GM19455 (cell line): ENCODE measurements around the gene YPEL3.
"Not testable (repeated sequence)": the region's sequence is repeated elsewhere in the genome, so short reads cannot be mapped to it uniquely, and the experiment has no call there.

Experiments
- ATAC-seq: cut with Tn5 transposase; IDR thresholded peaks from one replicate; pipeline ENCODE4 v1.9.1; 2021; ENCODE audit not compliant: unreplicated experiment

The YPEL3 gene, protein sequence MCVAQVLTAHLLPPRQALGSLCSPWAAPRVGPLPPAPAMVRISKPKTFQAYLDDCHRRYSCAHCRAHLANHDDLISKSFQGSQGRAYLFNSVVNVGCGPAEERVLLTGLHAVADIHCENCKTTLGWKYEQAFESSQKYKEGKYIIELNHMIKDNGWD

DNA sequence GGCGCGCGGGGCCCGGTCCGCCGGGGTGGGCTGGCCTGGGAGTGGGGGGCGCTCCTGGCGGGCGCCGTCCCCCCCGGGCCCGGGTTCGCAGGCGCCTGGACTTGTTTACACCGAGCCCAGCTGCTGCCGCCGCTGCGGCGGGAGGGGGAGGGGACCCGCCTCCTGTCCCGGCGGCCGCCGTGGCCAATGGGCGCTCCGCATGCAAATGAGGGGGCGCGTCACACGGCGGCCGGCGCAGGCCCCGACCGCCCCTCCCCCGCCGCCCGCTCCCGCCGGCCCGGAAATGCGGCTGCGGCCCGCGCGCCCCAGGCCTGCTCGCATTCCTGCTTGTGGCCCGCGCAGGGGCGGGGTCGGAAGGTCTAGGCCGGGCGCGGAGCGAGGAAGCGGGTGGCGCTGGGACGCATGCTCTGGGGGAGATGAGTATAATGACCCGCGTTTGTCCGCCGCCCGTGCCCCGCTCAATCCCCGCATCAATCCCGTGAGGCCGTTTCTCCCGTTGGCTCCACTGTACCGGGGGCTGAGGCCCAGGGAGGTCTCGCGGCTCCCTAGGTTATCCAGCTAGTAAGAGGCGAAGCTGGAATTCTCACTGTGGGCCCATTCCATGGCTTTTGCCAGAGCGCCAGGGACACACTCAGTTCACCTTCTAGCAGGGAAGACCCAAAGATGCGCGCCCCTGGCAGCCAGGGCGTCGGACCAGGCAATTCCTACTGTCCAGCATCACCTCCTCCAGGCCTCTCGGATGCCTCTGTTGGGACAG lies at the start of gene YPEL3:
Gene YPEL3 (minus strand): TSS at position 109 of the 757 bp plus-strand sequence. CDS start 731 bp downstream, outside the sequence.
- peak; percentile 52 for ATAC-seq

DNA sequence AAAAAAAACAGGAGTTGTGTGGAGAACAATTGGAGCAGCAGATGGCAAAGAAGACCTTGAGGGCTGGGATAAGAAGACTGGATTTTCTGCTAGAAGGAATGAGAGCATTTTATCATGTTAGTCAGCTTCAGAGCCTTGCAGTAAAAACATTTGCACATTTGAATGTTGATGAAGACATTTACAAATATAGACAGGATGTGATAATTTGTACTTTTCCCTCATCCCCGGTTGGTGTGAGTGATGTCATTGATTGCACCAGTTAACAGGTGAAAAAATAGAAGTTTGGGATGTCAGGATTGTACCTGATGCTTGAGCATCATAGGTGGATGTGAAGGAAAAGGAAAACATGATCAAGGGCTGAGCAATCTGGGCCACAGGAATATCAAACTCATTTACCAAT lies 49.6 kb upstream of the YPEL3 start:
- no peak for ATAC-seq

DNA sequence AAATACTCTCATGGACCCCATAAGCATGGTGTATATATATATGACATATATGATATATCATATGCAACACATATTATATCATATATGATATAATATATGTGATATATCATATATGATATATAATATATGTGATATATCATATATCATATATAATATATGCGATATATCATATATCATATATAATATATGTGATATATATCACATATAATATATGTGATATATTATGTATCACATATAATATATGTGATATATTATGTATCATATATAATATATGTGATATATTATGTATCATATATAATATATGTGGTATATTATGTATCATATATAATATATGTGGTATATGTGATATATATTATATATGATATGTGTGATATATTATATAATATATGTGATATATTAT lies 48.9 kb upstream of the YPEL3 start:
- no peak for ATAC-seq

DNA sequence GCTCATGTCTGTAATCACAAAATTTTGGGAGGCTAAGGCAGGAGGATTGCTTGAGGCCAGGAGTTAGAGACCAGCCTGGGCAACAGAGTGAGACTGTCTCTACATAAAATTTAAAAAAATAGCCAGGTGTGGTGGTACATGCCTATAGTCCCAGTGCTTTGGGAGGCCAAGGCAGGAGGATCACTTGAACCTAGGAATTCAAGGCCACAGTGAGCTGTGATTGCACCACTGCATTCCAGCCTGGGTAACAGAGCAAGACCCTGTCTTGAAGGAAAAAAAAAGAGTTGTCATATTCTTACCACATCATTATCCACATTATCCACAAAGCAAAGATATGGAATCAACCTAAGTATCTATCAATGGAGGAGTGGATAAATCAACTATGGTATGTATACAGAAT lies 48.0 kb upstream of the YPEL3 start:
- no peak for ATAC-seq

DNA sequence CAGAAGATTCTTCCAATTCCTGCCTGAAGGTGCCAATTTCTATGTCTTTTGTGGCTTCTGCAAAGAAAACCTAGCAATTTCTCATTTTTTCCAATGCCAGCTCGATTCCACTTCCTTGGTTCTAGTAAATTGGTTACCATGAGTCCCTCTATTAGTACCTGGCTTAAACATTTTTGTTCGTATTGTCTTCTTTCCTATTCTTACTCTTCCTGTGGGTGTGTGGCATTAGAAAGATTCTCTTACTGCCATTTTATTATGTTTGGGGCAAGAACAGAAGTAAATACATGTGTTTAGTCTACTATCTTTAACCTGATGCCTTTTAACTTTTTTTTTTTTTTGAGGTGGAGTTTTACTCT lies 47.3 kb upstream of the YPEL3 start:
- no peak for ATAC-seq

DNA sequence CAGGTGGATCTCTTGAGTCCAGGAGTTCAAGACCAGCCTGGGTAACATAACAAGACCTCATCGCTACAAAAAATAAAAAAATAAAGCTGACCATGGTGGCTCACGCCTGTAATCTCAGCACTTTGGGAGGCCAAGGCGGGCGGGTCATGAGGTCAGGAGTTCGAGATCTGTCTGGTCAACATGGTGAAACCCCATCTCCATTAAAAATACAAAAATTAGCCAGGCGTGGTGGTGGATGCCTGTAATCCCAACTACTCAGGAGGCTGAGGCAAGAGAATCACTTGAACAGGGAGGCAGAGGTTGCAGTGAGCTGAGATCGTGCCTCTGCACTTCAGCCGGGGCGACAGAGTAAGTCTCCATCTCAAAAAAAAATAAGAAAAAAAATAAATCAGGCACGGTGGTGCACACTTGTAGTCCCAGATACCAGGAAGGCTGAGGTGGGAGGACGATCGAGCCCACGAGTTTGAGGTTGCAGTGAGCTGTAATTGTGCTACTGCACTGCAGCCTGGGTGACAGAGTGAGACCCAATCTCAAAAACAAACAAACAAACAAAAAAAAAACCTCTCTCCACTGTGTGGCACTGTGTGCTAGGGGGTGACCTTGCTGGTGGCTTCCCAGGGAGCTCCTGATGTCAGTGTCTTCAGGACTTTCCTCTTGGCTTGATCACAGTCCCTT lies 46.8 kb upstream of the YPEL3 start:
- no peak for ATAC-seq

DNA sequence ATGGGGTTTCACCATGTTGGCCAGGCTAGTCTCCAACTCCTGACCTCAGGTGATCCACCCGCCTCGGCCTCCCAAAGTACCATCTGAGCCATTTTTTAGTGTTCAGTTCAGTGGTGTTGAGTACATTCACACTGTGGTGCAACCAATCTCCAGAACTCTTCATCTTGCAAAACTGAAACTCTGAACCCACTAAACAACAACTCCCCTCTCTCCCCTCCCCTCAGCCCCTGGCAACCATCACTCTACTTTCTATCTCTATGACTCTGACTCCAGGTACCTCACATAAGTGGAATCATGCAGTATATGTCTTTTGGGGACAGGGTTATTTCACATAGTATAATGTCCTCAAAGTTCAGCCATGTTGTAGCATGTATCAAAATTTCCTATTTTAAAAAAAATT lies 45.7 kb upstream of the YPEL3 start:
- ATAC-seq: no peak

DNA sequence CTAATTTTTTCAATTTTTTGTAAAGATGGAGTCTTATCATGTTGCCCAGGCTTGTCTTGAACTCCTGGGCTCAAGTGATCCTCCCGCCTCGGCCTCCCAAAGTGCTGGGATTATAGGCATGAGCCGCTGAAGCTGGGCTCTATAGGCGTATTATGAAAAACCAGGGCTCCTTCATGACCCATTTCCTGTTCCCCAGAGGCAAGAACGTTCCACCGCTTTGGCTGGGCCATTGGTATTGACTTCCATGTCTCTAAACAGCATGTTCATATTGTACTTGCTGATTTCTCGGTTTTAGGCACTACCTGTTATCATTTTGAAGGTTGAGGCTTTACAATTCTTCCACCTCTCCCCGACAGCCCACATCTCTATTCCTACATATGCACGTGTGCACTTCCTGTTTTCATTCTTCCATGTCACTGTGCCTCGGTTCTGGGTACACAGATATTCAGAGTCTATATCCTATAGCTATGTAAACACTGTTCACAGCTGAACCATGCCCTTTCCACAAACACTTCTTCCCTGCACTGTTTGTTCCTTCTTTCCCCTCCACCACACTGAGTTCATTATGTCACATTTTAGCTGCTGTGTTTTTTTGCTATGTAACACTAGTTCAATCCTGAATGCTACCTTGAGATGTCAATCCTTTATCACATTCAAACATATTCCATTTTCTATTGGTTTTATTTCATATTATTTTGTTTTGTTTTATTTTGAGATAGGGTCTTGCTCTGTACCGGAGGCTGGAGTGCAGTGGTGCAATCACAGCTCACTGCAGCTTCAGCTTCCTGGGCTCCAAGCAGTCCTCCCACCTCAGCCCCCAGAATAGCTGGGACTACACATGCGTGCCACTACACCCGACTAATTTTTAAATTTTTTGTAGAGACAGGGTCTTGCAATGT lies 43.8 kb upstream of the YPEL3 start:
- no peak for ATAC-seq

DNA sequence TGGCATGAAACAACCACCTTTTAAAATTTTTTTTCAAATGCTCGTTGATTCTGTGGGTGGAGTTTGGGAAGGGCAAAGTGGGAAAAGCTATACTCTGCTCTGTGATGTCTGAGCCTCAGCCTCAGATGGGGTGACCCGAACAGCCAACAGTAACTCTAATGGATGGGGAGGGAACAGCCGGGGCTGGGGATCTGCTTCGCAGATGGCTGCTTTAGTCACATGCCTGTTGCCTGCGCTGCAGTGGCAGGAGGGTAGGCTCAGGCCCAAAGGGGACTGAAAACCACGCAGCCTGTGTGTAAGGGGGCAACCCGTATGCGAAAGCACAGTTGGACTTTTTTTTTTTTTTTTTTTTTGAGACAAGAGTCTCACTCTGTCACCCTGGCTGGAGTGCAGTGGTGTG lies 41.9 kb upstream of the YPEL3 start:
- no peak for ATAC-seq

DNA sequence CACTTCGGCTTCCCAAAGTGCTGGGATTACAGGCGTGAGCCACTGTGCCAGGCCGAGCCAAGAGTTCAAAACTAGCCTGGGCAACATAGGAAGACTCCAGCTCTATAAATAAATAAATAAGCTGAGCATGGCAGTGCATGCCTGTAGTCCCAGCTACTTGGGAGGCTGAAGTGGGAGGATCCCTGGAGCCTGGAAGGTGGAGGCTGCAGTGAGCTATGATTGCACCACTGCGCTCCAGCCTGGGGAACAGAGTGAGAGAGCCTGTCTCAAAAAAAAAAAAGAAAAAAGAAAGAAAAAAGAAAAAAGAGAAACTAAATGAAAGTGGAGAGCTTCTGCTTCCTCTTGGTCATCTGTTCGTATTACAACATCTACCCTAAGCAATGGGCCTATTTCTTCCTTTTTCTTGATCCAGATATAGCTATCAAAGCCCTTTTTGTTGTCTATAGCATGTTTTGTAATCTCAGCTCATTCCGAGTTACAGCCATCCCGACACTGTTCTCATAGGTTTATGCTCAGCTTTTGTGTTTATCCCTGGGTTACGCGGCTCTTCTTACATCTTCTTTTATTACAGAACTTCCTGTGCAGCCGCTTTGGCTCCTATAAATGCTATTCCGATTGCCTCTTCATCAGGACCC lies 41.1 kb upstream of the YPEL3 start:
- ATAC-seq: no peak

DNA sequence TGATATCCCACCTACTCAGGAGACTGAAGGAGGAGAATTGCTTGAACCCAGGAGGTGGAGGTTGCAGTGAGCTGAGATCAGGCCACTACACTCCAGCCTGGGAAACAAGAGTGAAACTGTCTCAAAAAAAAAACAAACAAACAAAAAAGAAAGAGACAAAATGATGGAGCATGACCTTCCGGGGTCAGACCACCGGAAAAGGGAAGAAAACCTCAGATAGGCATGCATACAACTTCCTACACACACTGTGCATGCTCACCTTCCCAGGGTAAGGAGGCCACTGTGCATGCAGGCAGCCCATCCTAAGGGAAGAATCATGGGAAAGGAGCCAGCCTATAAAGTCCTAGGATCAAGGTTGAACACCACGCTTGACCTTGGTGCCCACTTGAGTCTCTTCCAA lies 36.6 kb upstream of the YPEL3 start:
- no peak for ATAC-seq

DNA sequence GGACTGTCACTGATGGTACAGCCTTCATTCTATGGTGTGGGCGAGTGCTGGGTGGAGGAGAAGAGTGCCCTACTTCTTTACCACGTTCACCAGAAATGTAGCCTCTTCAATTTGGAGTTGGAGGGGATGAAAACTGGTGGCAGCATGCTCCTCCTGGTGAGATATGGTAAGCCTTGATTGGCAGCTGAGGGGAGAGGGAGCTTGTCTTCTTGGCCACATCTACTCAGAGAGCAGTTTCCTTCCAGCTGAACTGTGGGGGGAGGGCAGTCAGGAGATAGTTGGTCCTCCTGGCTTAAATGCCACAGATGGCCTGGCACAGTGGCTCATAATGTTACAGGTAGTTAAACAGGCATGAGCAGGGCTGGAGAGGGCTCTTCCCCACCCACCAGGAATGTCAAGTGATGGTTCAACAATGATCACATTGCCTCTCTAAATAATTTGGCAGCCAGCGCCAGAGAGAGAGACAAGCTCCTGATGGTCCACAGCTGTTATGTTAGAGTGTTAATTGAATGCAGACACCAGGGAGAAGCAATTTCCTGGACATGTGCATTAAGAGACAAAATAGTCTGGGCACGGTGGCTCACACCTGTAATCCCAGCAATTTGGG lies 36.0 kb upstream of the YPEL3 start:
- ATAC-seq: no peak

DNA sequence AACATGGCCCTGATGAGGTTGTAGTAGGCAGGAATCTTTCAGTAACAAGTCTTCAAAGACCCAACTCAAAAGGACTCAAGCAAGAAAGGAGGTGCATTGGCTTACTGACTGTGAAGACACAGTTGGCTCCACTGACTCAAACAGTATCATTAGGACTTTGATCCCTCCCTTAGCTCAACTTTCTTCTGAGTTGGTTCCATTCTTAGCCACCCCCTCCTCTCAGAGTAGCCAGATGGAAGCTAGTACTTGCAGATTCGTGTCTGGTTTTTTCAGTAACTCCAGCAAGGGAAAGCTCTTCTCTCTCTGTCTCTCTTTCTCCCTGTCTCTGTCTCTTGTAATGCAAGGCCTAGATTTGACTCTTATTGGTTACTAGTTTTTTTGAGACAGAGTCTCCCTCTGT lies 32.0 kb upstream of the YPEL3 start:
- ATAC-seq: no peak

DNA sequence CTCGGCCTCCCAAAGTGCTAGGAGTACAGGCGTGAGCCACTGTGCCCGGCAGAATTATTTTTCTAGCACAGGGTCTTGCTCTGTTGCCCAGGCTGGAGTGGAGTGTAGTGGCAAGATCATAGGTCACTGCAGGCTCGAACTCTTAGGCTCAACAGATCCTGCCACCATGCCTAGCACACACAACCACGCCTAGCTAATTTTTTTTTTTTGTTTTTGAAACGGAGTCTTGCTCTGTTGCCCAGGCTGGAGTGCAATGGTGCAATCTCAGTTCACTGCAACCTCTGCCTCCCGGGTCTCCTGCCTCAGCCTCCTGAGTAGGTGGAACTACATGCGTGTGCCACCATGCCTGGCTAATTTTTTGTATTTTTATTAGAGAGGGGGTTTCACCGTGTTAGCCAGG lies 29.7 kb upstream of the YPEL3 start:
- ATAC-seq: not testable (repeated sequence)

DNA sequence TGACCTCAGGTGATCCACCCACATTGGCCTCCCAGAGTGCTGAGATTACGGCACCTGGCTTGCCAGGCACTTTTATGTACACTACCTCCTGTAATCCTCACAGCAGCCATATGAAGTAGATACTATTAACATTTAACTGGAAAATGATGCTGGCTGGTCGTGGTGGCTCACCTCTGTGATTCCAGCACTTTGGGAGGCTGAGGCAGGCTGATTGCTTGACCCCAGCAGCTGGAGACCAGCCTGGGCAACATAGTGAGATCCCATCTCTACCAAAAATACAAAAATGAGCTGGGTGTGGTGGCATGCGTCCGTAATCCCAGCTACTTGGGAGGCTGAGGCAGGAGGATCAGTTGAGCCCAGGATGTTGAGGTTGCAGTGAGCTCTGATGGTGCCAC lies 29.0 kb upstream of the YPEL3 start:
- ATAC-seq: no peak

DNA sequence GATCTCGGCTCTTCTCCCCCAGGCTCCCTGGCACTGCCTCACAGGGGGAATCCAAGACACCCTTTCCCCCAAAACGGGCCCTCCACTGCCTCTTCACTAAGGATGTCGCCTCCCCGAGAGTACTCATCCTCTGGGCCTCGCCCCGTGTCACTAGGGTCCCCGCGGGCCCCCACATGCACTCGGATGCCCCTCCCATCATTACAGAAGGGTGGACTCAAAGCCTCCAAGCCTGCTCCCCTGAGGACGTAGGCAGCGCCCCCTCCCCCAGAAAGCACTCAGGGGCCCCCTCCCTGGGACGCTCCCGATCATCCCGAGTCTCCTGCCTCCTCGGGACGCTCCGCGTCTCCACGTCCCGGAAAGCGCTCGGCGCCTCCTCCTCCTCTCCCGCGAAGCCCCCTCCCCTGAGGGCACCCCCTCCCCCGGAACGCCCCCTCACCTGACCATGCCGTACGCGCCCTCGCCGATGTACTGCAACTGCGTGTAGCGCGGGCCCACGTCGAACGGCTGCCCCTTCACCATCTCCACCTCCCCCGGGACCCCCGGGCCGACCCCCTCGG lies 26.7 kb upstream of the YPEL3 start:
- no peak for ATAC-seq

DNA sequence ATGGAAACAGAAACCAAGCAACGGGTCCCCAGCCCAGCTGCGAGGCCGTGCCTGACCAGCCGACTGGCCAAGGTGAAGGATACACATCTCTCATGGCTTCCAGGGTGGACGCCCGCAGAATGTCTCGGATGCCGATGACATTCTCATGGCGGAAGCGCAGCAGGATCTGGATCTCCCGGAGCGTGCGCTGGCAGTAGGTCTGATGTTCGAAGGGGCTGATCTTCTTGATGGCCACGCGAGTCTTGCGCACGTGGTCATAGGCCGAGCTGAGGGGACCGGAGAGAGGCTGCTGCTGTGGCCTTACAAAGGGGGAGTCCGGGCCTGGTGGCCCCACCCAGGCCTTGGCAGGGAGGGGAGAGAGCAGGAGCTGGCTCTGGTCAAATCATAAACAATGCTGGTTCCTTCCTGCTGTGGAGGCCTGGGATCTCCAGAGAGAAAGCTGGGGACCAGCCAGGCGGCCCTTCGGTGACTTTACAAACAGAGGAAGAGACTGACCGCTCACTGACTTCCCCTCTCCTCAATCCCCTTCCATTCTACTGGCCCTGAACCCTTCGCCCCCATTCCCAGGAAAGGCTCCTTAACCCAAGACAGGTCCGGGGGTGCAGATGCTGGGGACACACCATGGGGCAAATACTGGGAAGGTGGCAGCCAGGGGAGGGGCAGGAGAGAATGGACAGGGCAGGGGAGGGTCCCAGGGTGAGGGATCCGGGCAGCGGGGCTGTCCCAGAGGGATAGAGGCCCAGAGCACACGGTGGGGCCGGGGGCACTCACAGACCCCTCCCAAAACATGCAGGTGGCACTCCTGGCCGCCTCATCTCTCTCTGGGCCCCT lies 25.9 kb upstream of the YPEL3 start:
- ATAC-seq: no peak

DNA sequence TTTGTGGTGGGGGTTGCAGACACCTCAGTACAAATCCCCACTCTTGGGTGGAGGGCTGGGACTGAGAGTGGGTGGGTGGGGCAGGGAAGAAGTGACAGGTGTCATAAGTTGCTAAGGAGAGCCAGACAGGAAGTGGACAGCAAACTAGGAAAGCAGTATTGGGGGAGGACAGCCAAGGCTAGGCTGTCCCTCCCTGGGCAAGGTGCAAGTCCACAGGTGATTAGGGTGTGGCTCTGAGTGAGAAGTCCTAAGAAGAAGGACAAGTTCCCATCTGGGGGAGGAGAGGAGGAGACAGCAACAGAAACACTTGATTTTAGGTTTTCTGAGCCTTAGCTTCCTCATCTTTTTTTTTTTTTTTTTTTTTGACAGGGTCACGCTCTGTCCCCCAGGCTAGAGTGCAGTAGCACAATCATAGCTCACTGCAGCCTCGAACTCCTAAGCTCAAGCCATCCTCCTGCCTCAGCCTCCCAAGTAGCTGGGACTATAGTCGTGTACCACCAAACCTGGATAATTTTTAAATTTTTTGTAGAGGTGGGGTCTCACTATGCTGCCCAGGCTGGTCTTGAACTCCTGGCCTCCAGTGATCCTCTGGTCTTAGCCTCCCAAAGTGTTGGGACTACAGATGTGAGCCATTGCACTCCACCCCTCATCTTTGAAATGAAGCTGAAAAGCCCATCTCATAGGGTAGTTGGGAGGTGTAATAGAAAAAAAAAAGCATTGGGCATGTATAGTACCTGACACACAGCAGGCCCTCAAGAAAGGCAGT lies 24.5 kb upstream of the YPEL3 start:
- ATAC-seq: no peak

DNA sequence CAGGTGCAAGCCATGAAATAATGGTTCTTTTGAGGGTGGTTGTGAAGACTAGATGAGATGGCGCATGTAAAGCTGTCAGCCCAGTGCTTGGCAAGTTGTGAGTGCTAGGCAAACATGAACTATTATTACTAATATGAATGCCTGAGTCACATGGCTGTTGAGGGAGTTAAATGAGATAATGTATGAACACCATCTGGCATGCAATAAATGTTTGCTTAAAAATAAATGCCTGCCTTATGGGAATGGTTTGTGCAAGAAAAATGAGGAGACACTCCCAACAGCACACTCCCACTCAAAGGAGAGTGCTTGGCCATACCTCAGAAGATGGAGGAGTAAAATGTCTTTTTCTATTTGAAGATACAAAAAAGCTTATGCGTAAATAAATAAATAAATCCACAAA lies 23.4 kb upstream of the YPEL3 start:
- ATAC-seq: no peak
